GM18517 (cell line): ENCODE data around the gene LINC00632.

Source experiments
- ATAC-seq: cut with Tn5 transposase; IDR thresholded peaks from one replicate; pipeline ENCODE4 v1.9.1; 2021; ENCODE audit warnings: mild to moderate bottlenecking, moderate library complexity; ENCODE audit not compliant: unreplicated experiment

The LINC00632 gene

GRCh38 chrX:140764401-140764919 is 54.9 kb downstream of the LINC00632 start:
- ATAC-seq = no peak

- ATAC-seq = no peak
Measured at GRCh38 chrX:140765043-140765784, 55.7 kb downstream of the LINC00632 start.

DNA sequence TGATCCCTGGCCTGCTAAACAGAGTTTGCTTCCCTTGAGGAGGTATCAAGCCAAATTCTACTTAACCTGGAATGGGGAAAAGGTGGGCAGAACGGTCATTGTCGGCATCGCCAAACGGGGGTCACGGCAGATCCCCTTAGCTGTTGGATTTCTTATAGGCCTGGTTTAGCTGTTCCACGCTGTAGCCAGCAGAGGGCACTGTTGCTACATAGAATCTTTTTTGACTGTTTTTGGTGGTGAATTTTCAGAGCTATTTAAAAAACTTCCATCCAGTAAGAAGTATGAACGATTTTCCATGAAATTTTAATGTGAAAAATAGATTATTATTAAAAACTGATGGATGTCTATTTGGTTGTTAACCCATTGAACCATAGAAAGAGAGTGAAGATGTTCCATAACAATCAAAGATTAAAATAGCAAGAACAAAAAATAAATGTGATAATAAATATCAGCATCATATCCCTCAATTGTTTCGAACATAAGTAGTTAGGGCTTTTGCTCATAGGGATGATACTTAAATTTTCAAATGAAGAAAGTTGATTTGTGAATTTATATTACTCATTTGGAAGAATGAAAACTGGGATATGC is 56.6 kb downstream of the LINC00632 start:
- ATAC-seq = no peak

DNA sequence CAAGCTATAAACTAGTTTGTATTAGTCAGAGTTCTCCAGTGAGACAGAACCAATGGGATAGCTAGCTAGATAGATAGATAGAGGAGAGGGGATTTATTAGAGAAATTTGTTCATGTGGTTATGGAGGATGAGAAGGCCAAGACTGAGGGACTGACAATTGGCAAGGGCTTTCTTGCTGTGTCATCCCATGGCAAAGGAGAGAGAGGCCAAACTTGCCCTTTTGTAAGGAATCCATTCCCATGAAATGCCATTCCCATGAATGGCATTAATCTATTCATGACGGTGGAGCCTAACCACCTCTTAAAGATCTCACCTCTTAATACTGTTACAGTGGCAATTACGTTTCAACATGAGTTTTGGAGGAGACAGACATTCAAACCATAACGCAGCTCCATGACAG is 58.1 kb downstream of the LINC00632 start:
- ATAC-seq = no peak

- ATAC-seq = no peak
Measured at GRCh38 chrX:140775211-140775610, 65.7 kb downstream of the LINC00632 start.

GRCh38 chrX:140776320-140776719 is 66.8 kb downstream of the LINC00632 start:
- ATAC-seq = no peak

DNA sequence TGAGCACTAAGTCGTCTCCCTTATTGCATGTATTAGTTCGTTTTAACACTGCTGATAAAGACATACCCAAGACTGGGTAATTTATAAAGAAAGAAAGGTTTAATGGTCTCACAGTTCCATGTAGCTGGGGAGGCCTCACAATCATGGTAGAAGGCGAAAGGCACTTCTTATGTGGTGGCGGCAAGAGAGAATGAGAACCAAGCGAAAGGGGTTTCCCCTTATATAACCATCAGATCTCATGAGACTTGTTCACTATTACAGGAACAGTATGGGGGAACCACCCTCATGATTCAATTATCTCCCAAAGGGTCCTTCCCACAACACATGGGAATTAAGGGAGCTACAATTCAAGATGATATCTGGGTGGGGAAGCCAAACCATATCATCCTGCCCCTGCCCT is 85.1 kb downstream of the LINC00632 start:
- ATAC-seq = no peak

DNA sequence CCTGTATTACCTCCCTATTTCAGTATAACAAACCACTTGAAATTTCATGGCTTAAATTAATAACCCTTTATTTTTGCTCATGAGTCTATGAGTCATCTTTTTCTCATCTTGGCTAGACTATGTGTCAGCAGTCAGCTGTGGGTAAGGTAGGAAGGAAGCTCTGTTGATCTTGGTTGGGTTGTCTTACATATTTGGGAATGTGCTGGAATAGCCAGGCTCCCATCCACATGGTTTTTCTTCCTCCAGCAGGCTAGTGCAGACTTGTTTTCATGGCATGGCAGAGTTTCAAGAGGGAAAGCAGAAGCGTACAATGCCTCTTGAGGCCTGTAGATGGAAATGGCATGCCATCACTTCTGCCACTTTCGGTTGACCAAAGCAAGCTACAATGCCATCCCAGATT is 89.7 kb downstream of the LINC00632 start:
- no peak for ATAC-seq

DNA sequence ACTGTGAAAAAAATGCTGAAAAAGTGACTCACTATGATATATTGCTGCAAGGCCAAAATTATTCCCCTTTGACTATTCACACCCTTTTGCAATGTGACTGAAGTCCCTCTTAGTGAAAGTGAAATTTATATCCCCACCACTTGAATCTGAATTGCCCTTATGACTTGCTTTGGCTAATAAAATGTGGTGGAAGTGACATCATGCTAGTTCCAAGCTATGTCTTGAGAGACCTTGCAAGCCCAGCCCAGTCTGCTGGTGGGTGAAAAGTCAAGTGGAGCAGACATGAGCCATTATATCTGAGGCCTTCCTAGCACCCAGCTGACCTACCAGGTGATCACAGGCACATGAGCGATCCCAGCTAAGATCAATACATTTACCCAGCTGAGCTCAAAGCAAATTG is 94.7 kb downstream of the LINC00632 start:
- no peak for ATAC-seq

GRCh38 chrX:140815868-140816267 is 106.3 kb downstream of the LINC00632 start:
- ATAC-seq = no peak

DNA sequence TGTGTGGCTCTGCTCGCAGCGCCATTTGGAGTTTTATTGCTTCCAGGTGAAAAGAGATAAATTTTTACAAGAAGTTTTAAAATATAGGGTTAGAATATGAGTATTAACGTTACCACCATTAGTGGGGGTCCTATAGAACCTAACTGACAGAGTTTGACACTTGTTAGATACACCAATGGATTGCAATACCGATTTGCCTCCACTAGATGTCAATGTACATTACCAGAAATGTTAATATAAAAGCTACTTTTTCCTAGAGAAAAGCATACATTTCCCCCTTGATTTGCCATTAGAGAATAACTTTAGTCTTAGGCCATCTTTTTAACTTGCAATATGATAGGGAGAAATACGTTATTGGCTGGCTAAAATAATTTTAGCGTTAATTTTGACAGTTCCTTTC is 108.4 kb downstream of the LINC00632 start:
- no peak for ATAC-seq

DNA sequence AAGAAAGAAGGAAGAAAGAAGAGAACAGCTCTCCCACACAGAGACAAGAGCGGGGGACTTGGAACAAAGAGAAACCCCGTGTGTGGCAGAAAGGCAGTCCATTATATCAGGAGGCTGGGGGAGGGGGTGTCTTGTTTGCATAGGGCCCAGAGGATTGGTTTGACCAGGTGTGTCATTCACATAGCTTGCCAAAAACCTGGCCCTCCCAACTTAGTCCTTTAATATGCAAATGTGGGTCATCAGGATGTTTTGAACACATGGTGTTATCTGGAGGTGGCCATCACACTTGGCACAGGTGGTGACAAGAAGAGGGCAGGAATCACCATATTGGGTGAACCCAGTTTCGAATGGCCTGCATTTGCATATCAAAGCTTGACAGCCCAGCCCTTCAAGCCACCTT is 111.7 kb downstream of the LINC00632 start:
- no peak for ATAC-seq

DNA sequence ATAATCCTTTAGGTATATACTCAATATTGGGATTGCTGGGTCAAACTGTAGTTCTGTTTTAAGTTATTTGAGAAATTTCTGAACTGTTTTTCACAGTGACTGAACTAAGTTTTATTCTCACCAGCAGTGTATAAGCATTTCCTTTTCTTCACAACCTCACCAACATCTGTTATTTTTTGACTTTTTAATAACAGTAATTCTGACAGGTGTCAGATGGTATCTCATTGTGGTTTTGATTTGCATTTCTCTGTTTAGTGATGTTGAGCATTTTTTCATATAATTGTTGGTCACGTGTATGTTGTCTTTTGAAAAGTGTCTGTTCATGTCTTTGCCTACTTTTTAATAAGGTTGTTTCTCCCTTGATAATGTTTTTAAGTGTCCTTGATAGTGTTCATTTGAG is 112.6 kb downstream of the LINC00632 start:
- ATAC-seq = no peak

DNA sequence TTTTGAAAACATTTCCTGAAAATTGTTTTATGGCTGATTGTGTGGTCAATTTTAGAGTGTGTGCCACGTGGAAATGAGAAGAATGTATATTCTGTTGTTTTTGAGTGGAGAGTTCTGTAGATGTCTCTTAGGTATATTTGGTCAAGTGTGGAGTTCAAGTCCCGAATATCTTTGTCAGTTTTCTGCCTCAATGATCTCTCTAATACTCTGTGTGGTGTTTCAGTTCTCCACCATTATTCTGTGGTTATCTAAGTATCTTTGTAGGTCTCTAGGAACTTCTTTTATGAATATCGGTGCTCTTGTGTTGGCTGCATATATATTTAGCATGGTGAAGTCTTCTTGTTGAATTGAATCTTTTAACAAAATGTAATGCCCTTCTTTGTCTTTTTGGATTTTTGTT is 113.3 kb downstream of the LINC00632 start:
- ATAC-seq = no peak

GRCh38 chrX:140836874-140837273 is 127.3 kb downstream of the LINC00632 start:
- ATAC-seq = no peak
